HepG2 (cell line): ENCODE measurements around the gene SBK2. TPM values are rescaled to one million over a fixed set of nuclear protein-coding genes. Genes with fewer than 3 reads are reported as not detected.

Experiments used
- GATAD2A ChIP-seq: IDR thresholded peaks from 2 replicates; pipeline ENCODE4 v1.6.1; 2016
- HOXD1 ChIP-seq: sonication (generic); formaldehyde crosslinking; IDR thresholded peaks from 2 replicates; pipeline ENCODE4 v1.5.0; 2020; ENCODE audit warnings: missing genetic modification reagents
- KAT7 ChIP-seq: IDR thresholded peaks from 2 replicates; pipeline ENCODE4 v1.6.1; 2018; ENCODE audit warnings: borderline replicate concordance, missing compliant biosample characterization
- MIER2 ChIP-seq: IDR thresholded peaks from 2 replicates; pipeline ENCODE4 v1.6.1; 2016; ENCODE audit warnings: missing biosample characterization, missing genetic modification reagents
- PAWR ChIP-seq: sonication (generic); formaldehyde crosslinking; IDR thresholded peaks from 2 replicates; pipeline ENCODE4 v1.4.0; 2020; ENCODE audit warnings: missing genetic modification reagents, mild to moderate bottlenecking, borderline replicate concordance
- PRDM15 ChIP-seq: sonication (generic); formaldehyde crosslinking; IDR thresholded peaks from 2 replicates; pipeline ENCODE4 v1.4.0; 2020; ENCODE audit warnings: missing genetic modification reagents
- RXRB ChIP-seq: IDR thresholded peaks from 2 replicates; pipeline ENCODE4 v1.6.1; 2016; ENCODE audit warnings: borderline replicate concordance, missing genetic modification reagents, missing compliant biosample characterization
- SMARCC2 ChIP-seq: fragments of 450-650 bp; IDR thresholded peaks from 2 replicates; pipeline ENCODE4 v1.6.1; 2017; ENCODE audit warnings: antibody characterized with exemption, mild to moderate bottlenecking
- SPEN ChIP-seq: sonication (generic); formaldehyde crosslinking; IDR thresholded peaks from 2 replicates; pipeline ENCODE4 v1.5.1; 2020; ENCODE audit warnings: low read depth, mild to moderate bottlenecking, missing genetic modification reagents
- TGIF2 ChIP-seq: IDR thresholded peaks from 2 replicates; pipeline ENCODE4 v1.6.1; 2016; ENCODE audit warnings: control low read depth, missing compliant biosample characterization
- ZNF33A ChIP-seq: sonication (generic); formaldehyde crosslinking; IDR thresholded peaks from 2 replicates; pipeline ENCODE4 v1.5.1; 2020; ENCODE audit warnings: missing genetic modification reagents, mild to moderate bottlenecking, moderate library complexity, borderline replicate concordance
- ZNF580 ChIP-seq: IDR thresholded peaks from 2 replicates; pipeline ENCODE4 v1.6.1; 2016; ENCODE audit warnings: low read depth, borderline replicate concordance
- ZNF607 ChIP-seq: sonication (generic); formaldehyde crosslinking; IDR thresholded peaks from 2 replicates; pipeline ENCODE4 v1.5.1; 2020; ENCODE audit warnings: missing genetic modification reagents, mild to moderate bottlenecking, borderline replicate concordance
- ZNF646 ChIP-seq: sonication (generic); formaldehyde crosslinking; IDR thresholded peaks from 2 replicates; pipeline ENCODE4 v1.9.0; 2021; ENCODE audit warnings: mild to moderate bottlenecking, missing genetic modification reagents
- ZNF761 ChIP-seq: sonication (generic); formaldehyde crosslinking; conservative IDR thresholded peaks from 2 replicates; pipeline ENCODE4 v1.4.0; 2020; ENCODE audit warnings: mild to moderate bottlenecking, missing genetic modification reagents
- ZSCAN30 ChIP-seq: sonication (generic); formaldehyde crosslinking; IDR thresholded peaks from 2 replicates; pipeline ENCODE4 v1.5.0; 2020; ENCODE audit warnings: mild to moderate bottlenecking, missing genetic modification reagents
- polyA plus RNA-seq, 8 experiments: library from polyadenylated mRNA; depleted of rRNA in 3 of 8; stranded (reverse) in 7 of 8; unstranded in 1 of 8; fragments of >200 nt; fragmentation: Illumina TruSeq in 4 of 8; extraction: Trizol in 4 of 8; gene quantifications; 2 replicates each; pipeline versions ENCODE4 v1.2.1 to v1.2.3, GENCODE V29; 2011 to 2016; ENCODE audit warnings: low read depth in 4 of 8, missing spikeins in 1 of 8, mixed read lengths in 1 of 8; ENCODE audit not compliant: insufficient read depth in 1 of 8
- total RNA-seq, 5 experiments: library from RNA; depleted of rRNA; stranded (reverse); fragments of >200 nt; fragmentation: Illumina TruSeq; extraction: Trizol; gene quantifications; 2 replicates each; pipeline ENCODE4 v1.2.3, GENCODE V29; 2016; ENCODE audit warnings: low read depth in 1 of 5
- TF ChIP-seq, protein P1 (sequence below): sonication (generic); formaldehyde crosslinking; IDR thresholded peaks from 2 replicates; pipeline ENCODE4 v1.4.0; 2020; ENCODE audit warnings: missing genetic modification reagents
- TF ChIP-seq, protein P2 (sequence below): fragments of 450-650 bp; IDR thresholded peaks from 2 replicates; pipeline ENCODE4 v1.6.1; 2017; ENCODE audit warnings: mild to moderate bottlenecking

SBK2 gene
- total and polyA plus RNA-seq, 2 of the 13 experiments (the other 11 are each of a cell fraction or from before 2014, with no cell fraction given), result 0.24 TPM; not detected in 1

DNA sequence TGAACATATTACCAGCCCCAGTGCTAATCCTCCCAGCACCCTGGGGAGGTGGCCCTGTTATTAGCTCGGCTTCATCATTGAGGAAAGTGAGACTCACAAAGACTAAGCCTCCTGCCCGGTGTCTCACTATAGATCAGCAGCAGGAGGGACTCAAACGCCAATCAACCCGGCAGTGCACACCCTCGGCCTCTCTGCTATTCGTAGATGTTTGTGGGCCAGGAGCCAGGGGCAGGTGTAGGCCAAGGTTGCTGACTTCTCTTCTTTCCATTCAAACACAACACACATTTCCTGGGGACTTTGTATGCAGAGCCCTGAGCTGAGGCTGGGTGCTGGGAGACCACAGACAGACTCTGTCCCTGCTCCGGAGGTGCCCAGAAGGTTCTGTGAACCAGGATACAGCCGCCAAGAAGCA lies 17.8 kb upstream of the SBK2 start (continued):
- TF ChIP-seq ZNF646 (CRISPR knock-in tag) (peak; percentile 35; the same call in 1 of the 2 replicates), SMARCC2 (no peak), RXRB (CRISPR knock-in tag) (peak; percentile 54; the same call in 1 of the 2 replicates), ZNF580 (CRISPR knock-in tag) (no peak), ZSCAN30 (no peak), MIER2 (no peak; the same call in 1 of the 2 replicates), SPEN (CRISPR knock-in tag) (no peak), TGIF2 (CRISPR knock-in tag) (no peak), HOXD1 (CRISPR knock-in tag) (no peak), KAT7 (no peak), PRDM15 (CRISPR knock-in tag) (no peak), ZNF33A (CRISPR knock-in tag) (no peak), ZNF761 (CRISPR knock-in tag) (no peak), PAWR (CRISPR knock-in tag) (no peak), ZNF607 (CRISPR knock-in tag) (no peak), GATAD2A (peak; percentile 41; the same call in 1 of the 2 replicates)
- TF ChIP-seq, protein P1, sequence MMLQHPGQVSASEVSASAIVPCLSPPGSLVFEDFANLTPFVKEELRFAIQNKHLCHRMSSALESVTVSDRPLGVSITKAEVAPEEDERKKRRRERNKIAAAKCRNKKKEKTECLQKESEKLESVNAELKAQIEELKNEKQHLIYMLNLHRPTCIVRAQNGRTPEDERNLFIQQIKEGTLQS (CRISPR knock-in tag), result no peak
- TF ChIP-seq, protein P2, sequence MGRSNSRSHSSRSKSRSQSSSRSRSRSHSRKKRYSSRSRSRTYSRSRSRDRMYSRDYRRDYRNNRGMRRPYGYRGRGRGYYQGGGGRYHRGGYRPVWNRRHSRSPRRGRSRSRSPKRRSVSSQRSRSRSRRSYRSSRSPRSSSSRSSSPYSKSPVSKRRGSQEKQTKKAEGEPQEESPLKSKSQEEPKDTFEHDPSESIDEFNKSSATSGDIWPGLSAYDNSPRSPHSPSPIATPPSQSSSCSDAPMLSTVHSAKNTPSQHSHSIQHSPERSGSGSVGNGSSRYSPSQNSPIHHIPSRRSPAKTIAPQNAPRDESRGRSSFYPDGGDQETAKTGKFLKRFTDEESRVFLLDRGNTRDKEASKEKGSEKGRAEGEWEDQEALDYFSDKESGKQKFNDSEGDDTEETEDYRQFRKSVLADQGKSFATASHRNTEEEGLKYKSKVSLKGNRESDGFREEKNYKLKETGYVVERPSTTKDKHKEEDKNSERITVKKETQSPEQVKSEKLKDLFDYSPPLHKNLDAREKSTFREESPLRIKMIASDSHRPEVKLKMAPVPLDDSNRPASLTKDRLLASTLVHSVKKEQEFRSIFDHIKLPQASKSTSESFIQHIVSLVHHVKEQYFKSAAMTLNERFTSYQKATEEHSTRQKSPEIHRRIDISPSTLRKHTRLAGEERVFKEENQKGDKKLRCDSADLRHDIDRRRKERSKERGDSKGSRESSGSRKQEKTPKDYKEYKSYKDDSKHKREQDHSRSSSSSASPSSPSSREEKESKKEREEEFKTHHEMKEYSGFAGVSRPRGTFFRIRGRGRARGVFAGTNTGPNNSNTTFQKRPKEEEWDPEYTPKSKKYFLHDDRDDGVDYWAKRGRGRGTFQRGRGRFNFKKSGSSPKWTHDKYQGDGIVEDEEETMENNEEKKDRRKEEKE, result no peak
